ENCODE data around the gene GPR15LG. TPM values are rescaled to one million over a fixed set of nuclear protein-coding genes. Genes with fewer than 3 reads are reported as not detected.
A peak's percentile ranks its signal among the peaks of the same experiment; 100 is the strongest.

The GPR15LG gene
- total RNA-seq, 4 donors from 2014 or later, result 132 to 352 (median 320) TPM

GRCh38 chr10:84201244-84201606 is 27.6 kb downstream of the GPR15LG start:
- Histone ChIP-seq H3K27me3 (no peaks in the 10 kb centered on the region), H3K27ac (no peak overlapping the region), H3K9me3 (no peaks in the 10 kb centered on the region), H3K4me1 (peaks cover 0 to 14% (median 0%) of the 10 kb centered on the region in 3 donors), H3K4me3 (no peak overlapping the region), H3K36me3 (peaks cover 0 to 16% (median 0%) of the 10 kb centered on the region in 3 donors)
- no peak for TF ChIP-seq CTCF (IDR thresholded peaks at IDR 0.05)
- no peak for TF ChIP-seq POLR2A (IDR thresholded peaks at IDR 0.05)
- intact Hi-C loops (cut with DNase I), result no loop called here
- 71 to 80% methylated on average over 5 to 6 of the region's 6 CpGs for WGBS, 2 donors
- DNase-seq, result no peak

- TF ChIP-seq POLR2A (IDR thresholded peaks at IDR 0.05) (no peak), CTCF (IDR thresholded peaks at IDR 0.05) (no peak)
- H3K27me3 ChIP-seq, result no peaks in the 10 kb centered on the region
- H3K9me3 ChIP-seq, result no peaks in the 10 kb centered on the region
- intact Hi-C loops (cut with DNase I), result no loop called here
- no peak overlapping the region for H3K27ac ChIP-seq
- H3K4me3 ChIP-seq, result no peak overlapping the region
- no peak for DNase-seq
- H3K36me3 ChIP-seq, result peaks cover 0 to 16% (median 0%) of the 10 kb centered on the region in 3 donors
- WGBS, 2 donors, result 75 to 82% methylated on average over 4 to 5 of the region's 11 CpGs
- H3K4me1 ChIP-seq, result peaks cover 0 to 10% (median 0%) of the 10 kb centered on the region in 3 donors
Observed at GRCh38 chr10:84201682-84202081, 28.1 kb downstream of the GPR15LG start.

GRCh38 chr10:84202349-84202748 is 28.7 kb downstream of the GPR15LG start:
- H3K27me3 ChIP-seq, result no peaks in the 10 kb centered on the region
- H3K27ac ChIP-seq, result no peak overlapping the region
- H3K36me3 ChIP-seq, result peaks cover 0 to 16% (median 0%) of the 10 kb centered on the region in 3 donors
- WGBS, 2 donors, result 88 to 100% methylated on average over 1 to 5 of the region's 5 CpGs
- intact Hi-C loops (cut with DNase I), result no loop called here
- no peaks in the 10 kb centered on the region for H3K9me3 ChIP-seq
- H3K4me3 ChIP-seq, result no peak overlapping the region
- no peak for TF ChIP-seq POLR2A (IDR thresholded peaks at IDR 0.05)
- TF ChIP-seq CTCF (IDR thresholded peaks at IDR 0.05), result no peak
- H3K4me1 ChIP-seq, result peaks cover 0 to 3% (median 0%) of the 10 kb centered on the region in 3 donors
- DNase-seq, result no peak

GRCh38 chr10:84204122-84204521 is 30.5 kb downstream of the GPR15LG start:
- no peaks in the 10 kb centered on the region for H3K9me3 ChIP-seq
- intact Hi-C loops (cut with DNase I), result no loop called here
- TF ChIP-seq POLR2A (IDR thresholded peaks at IDR 0.05), result no peak
- peak in 2 of 6 experiments; percentile 21 to 47 for TF ChIP-seq CTCF (IDR thresholded peaks at IDR 0.05)
- H3K36me3 ChIP-seq, result peaks cover 0 to 22% (median 0%) of the 10 kb centered on the region in 3 donors
- DNase-seq, result no peak
- no peaks in the 10 kb centered on the region for H3K4me1 ChIP-seq
- 96 to 100% methylated on average over 1 to 4 of the region's 4 CpGs for whole genome bisulfite sequencing, 2 donors
- H3K27me3 ChIP-seq, result no peaks in the 10 kb centered on the region
- H3K27ac ChIP-seq, result no peak overlapping the region
- no peak overlapping the region for H3K4me3 ChIP-seq

GRCh38 chr10:84204610-84205009 is 31.0 kb downstream of the GPR15LG start:
- Histone ChIP-seq H3K4me3 (no peak overlapping the region), H3K4me1 (no peaks in the 10 kb centered on the region), H3K27me3 (no peaks in the 10 kb centered on the region), H3K36me3 (peaks cover 0 to 22% (median 0%) of the 10 kb centered on the region in 3 donors), H3K9me3 (no peaks in the 10 kb centered on the region), H3K27ac (no peak overlapping the region)
- TF ChIP-seq CTCF (IDR thresholded peaks at IDR 0.05) (no peak), POLR2A (IDR thresholded peaks at IDR 0.05) (no peak)
- WGBS, 2 donors, result 85 to 96% methylated on average over 4 of the region's 4 CpGs
- intact Hi-C loops (cut with DNase I), result loop anchor here (5.0 kb wide), 1 partner anchor 57 kb away; no protein-coding TSS in a partner anchor
- no peak for DNase-seq
